Lung microvascular endothelial cell (primary cell): ENCODE data around the gene CD72. TPM values are rescaled to one million over a fixed set of nuclear protein-coding genes. Genes with fewer than 3 reads are reported as not detected.
"Not testable (repeated sequence)": the region's sequence is repeated elsewhere in the genome, so short reads cannot be mapped to it uniquely, and the experiment has no call there.

Experiments
- DNase-seq, 2 donors: peaks; one replicate each; pipeline versions ENCODE4 v3.0.0 to v3.0.0-alpha.2; 2010; ENCODE audit warnings: low read depth in 2 of 2
- total RNA-seq: library from RNA; depleted of rRNA; stranded (reverse); fragments of >200 nt; gene quantifications from 2 replicates; pipeline ENCODE4 v1.2.1, GENCODE V29; 2014

Gene CD72
- total RNA-seq, 1 donor from 2014 or later: not detected

GRCh38 chr9:35598866-35599590 is 19.2 kb downstream of the CD72 start:
- no peak for DNase-seq

- DNase-seq: not testable (repeated sequence)
Observed at GRCh38 chr9:35596907-35597306, 21.3 kb downstream of the CD72 start.

- DNase-seq: no peak
Observed at GRCh38 chr9:35594471-35594870, 23.7 kb downstream of the CD72 start.

GRCh38 chr9:35593581-35593980 is 24.6 kb downstream of the CD72 start:
- DNase-seq: no peak

GRCh38 chr9:35588506-35588905 is 29.7 kb downstream of the CD72 start:
- DNase-seq: not testable (repeated sequence)

- DNase-seq: not testable (repeated sequence)
Observed at GRCh38 chr9:35584681-35585080, 33.5 kb downstream of the CD72 start.

GRCh38 chr9:35583521-35583920 is 34.7 kb downstream of the CD72 start:
- DNase-seq: not testable (repeated sequence)

- not testable (repeated sequence) for DNase-seq
Observed at GRCh38 chr9:35579659-35580227, 38.5 kb downstream of the CD72 start.

GRCh38 chr9:35579130-35579529 is 39.1 kb downstream of the CD72 start:
- no peak for DNase-seq

GRCh38 chr9:35577486-35577885 is 40.7 kb downstream of the CD72 start:
- no peak for DNase-seq

GRCh38 chr9:35575478-35575877 is 42.7 kb downstream of the CD72 start:
- DNase-seq: no peak

- no peak for DNase-seq
Observed at GRCh38 chr9:35574578-35575122, 43.6 kb downstream of the CD72 start.

GRCh38 chr9:35570709-35571504 is 47.3 kb downstream of the CD72 start:
- DNase-seq: no peak

GRCh38 chr9:35569206-35569605 is 49.0 kb downstream of the CD72 start:
- no peak for DNase-seq

- no peak for DNase-seq
Observed at GRCh38 chr9:35568196-35568595, 50.0 kb downstream of the CD72 start.

- no peak for DNase-seq
Observed at GRCh38 chr9:35566417-35566816, 51.8 kb downstream of the CD72 start.

GRCh38 chr9:35564658-35565061 is 53.6 kb downstream of the CD72 start:
- DNase-seq: no peak

GRCh38 chr9:35563791-35564197 is 54.4 kb downstream of the CD72 start:
- DNase-seq: peak; percentile 35 to 46

- peak; percentile 20 to 32 for DNase-seq
Observed at GRCh38 chr9:35562895-35563780, 55.1 kb downstream of the CD72 start.

GRCh38 chr9:35561468-35562261 is 56.5 kb downstream of the CD72 start:
- no peak for DNase-seq
